Keratinocyte (primary cell): Measurements from ENCODE around the gene EHMT1.
"Not testable (repeated sequence)": the region's sequence is repeated elsewhere in the genome, so short reads cannot be mapped to it uniquely, and the experiment has no call there.

Experiments
- CTCF ChIP-seq, 3 experiments: IDR thresholded peaks in 1 of 3; conservative IDR thresholded peaks in 1 of 3; optimal IDR thresholded peaks in 1 of 3; 2 replicates in 2 of 3; 3 replicates in 1 of 3; pipeline versions ENCODE3 to v1.5.1; 2011; ENCODE audit warnings: low read length in 3 of 3, mild to moderate bottlenecking in 3 of 3, moderate library complexity in 2 of 3, control low read depth in 1 of 3, inconsistent platforms in 1 of 3; ENCODE audit not compliant: insufficient read depth in 2 of 3; ENCODE audit errors: extremely low read depth in 1 of 3
- EZH2 ChIP-seq: IDR thresholded peaks from one replicate; pipeline ENCODE4 v1.6.1; 2012; ENCODE audit warnings: inconsistent platforms, mild to moderate bottlenecking, low read length, moderate library complexity

- TF ChIP-seq CTCF (optimal IDR thresholded peaks at IDR 0.05 in 1 of 3, IDR thresholded peaks at IDR 0.05 in 1 of 3, conservative IDR thresholded peaks at IDR 0.05 in 1 of 3; ENCODE audit: extremely low read depth in 1 of 3, insufficient read depth in 2 of 3, low read length in 3 of 3); EZH2: not testable (repeated sequence)
Measured at GRCh38 chr9:137809726-137810450, 191.1 kb downstream of the EHMT1 start.
